ENCODE data around the gene RABGAP1.

DNA sequence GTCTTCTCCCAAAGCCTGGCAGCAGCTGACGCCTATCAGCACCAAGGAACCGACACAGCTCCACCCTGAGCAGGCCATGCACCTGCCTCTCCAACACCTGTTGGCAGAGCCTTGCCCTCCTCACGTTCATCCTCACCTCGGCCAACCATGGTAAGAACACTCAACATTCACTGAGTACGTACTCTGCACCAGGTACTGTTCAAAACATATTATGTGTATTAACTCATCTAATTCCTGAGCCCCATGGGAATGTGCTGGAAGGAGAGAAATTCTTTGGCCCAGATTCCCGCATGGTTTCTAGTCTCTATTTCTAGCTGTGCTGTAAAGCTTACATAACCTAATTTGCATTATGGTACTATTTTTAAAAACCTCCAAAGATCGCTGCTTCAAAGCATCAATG is 178.7 kb downstream of the RABGAP1 start:
- no peak for TF ChIP-seq POLR2AphosphoS5 (IDR thresholded peaks at IDR 0.05)
- TF ChIP-seq, protein P1, sequence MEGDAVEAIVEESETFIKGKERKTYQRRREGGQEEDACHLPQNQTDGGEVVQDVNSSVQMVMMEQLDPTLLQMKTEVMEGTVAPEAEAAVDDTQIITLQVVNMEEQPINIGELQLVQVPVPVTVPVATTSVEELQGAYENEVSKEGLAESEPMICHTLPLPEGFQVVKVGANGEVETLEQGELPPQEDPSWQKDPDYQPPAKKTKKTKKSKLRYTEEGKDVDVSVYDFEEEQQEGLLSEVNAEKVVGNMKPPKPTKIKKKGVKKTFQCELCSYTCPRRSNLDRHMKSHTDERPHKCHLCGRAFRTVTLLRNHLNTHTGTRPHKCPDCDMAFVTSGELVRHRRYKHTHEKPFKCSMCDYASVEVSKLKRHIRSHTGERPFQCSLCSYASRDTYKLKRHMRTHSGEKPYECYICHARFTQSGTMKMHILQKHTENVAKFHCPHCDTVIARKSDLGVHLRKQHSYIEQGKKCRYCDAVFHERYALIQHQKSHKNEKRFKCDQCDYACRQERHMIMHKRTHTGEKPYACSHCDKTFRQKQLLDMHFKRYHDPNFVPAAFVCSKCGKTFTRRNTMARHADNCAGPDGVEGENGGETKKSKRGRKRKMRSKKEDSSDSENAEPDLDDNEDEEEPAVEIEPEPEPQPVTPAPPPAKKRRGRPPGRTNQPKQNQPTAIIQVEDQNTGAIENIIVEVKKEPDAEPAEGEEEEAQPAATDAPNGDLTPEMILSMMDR (IDR thresholded peaks at IDR 0.05), result no peak
- TF ChIP-seq POLR2A (IDR thresholded peaks at IDR 0.05), result no peak
